Endodermal cell (in vitro differentiated cells): ENCODE data around the gene LCN12. TPM values are rescaled to one million over a fixed set of nuclear protein-coding genes. Genes with fewer than 3 reads are reported as not detected.

Source experiments
- DNase-seq: peaks from one replicate; pipeline ENCODE4 v3.0.0-alpha.2; 2017
- H3K27ac ChIP-seq: 2 replicates; pipeline ENCODE4 v1.5.1; 2013; ENCODE audit warnings: mild to moderate bottlenecking, low read depth, low read length, moderate library complexity
- H3K27me3 ChIP-seq: 2 replicates; pipeline ENCODE4 v1.6.1; 2013; ENCODE audit warnings: mild to moderate bottlenecking, low read length, moderate library complexity; ENCODE audit not compliant: insufficient read depth, control insufficient read depth, poor library complexity, severe bottlenecking
- H3K36me3 ChIP-seq: 2 replicates; pipeline ENCODE4 v1.7.0; 2013; ENCODE audit warnings: mild to moderate bottlenecking, low read length, moderate library complexity; ENCODE audit not compliant: control insufficient read depth, insufficient read depth
- H3K4me1 ChIP-seq: one replicate; pipeline ENCODE4 v1.7.0; 2013; ENCODE audit warnings: low read length; ENCODE audit not compliant: control insufficient read depth, insufficient read depth
- H3K4me3 ChIP-seq: 2 replicates; pipeline ENCODE4 v1.5.1; 2013; ENCODE audit warnings: mild to moderate bottlenecking, low read length, moderate library complexity
- H3K9ac ChIP-seq: 2 replicates; pipeline ENCODE4 v1.6.1; 2013; ENCODE audit warnings: mild to moderate bottlenecking, low read length, moderate library complexity; ENCODE audit not compliant: poor library complexity, severe bottlenecking; ENCODE audit errors: extremely low read depth
- H3K9me3 ChIP-seq: 2 replicates; pipeline ENCODE4 v1.6.1; 2013; ENCODE audit warnings: mild to moderate bottlenecking, low read length, moderate library complexity; ENCODE audit not compliant: control insufficient read depth
- H3K27ac Mint-ChIP-seq: 2 replicates; pipeline ENCODE4 v1.8.0; 2020; ENCODE audit warnings: mixed read lengths
- H3K27me3 Mint-ChIP-seq: 2 replicates; pipeline ENCODE4 v1.8.0; 2021; ENCODE audit warnings: mild to moderate bottlenecking, mixed read lengths; ENCODE audit not compliant: insufficient read depth
- H3K36me3 Mint-ChIP-seq: 2 replicates; pipeline ENCODE4 v1.8.0; 2020; ENCODE audit warnings: low read depth, mixed read lengths
- H3K4me1 Mint-ChIP-seq: 2 replicates; pipeline ENCODE4 v1.8.0; 2020; ENCODE audit warnings: mixed read lengths
- H3K4me3 Mint-ChIP-seq: 2 replicates; pipeline ENCODE4 v1.8.0; 2020; ENCODE audit warnings: mild to moderate bottlenecking, moderate library complexity, mixed read lengths
- H3K9me3 Mint-ChIP-seq: 2 replicates; pipeline ENCODE4 v1.8.0; 2020; ENCODE audit warnings: mild to moderate bottlenecking, mixed read lengths
- WGBS, 2 experiments: methylation state at CpG; one replicate each; pipeline versions ENCODE4 v1.1.5 to v1.1.7; 2013; ENCODE audit warnings: missing lambda C conversion rate in 2 of 2, mixed read lengths in 1 of 2; ENCODE audit not compliant: insufficient coverage in 1 of 2, insufficient read length in 1 of 2; 5-methylcytosine and 5-hydroxymethylcytosine counted together
- total RNA-seq, 2 donors: library from RNA; stranded (reverse); fragmentation: NEBNext Ultra II Directional in 1 of 2; extraction: Animal tissue kit (Norgen Biotek cat#: 25700) in 1 of 2; gene quantifications; 2 replicates in 1 of 2; 3 replicates in 1 of 2; pipeline ENCODE4 v1.2.1, GENCODE V29; 2021
- TF ChIP-seq, protein P1 (sequence below): fragments of 200-600 bp; sonication (generic); conservative IDR thresholded peaks from 2 replicates; pipeline ENCODE4 v1.5.0; 2021; ENCODE audit warnings: antibody characterized with exemption, mild to moderate bottlenecking

The LCN12 gene
- total RNA-seq, 2 donors from 2014 or later: 2.1 to 4.4 TPM

- Mint-ChIP-seq H3K4me1 (no peaks in the 10 kb centered on the region), H3K27ac (no peak overlapping the region), H3K27me3 (no peaks in the 10 kb centered on the region), H3K4me3 (no peak overlapping the region), H3K36me3 (peaks cover 42% of the 10 kb centered on the region), H3K9me3 (no peaks in the 10 kb centered on the region)
- no peak for DNase-seq
- no peaks in the 10 kb centered on the region for H3K4me1 ChIP-seq
- TF ChIP-seq, protein P1, sequence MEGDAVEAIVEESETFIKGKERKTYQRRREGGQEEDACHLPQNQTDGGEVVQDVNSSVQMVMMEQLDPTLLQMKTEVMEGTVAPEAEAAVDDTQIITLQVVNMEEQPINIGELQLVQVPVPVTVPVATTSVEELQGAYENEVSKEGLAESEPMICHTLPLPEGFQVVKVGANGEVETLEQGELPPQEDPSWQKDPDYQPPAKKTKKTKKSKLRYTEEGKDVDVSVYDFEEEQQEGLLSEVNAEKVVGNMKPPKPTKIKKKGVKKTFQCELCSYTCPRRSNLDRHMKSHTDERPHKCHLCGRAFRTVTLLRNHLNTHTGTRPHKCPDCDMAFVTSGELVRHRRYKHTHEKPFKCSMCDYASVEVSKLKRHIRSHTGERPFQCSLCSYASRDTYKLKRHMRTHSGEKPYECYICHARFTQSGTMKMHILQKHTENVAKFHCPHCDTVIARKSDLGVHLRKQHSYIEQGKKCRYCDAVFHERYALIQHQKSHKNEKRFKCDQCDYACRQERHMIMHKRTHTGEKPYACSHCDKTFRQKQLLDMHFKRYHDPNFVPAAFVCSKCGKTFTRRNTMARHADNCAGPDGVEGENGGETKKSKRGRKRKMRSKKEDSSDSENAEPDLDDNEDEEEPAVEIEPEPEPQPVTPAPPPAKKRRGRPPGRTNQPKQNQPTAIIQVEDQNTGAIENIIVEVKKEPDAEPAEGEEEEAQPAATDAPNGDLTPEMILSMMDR: no peak
- H3K9me3 ChIP-seq: no peaks in the 10 kb centered on the region
- 93 to 95% methylated on average over 14 to 19 of the region's 19 CpGs for WGBS, 2 experiments
- H3K27ac ChIP-seq: no peak overlapping the region
- H3K9ac ChIP-seq: no peak overlapping the region
- H3K4me3 ChIP-seq: no peak overlapping the region
- H3K27me3 ChIP-seq: no peaks in the 10 kb centered on the region
- peaks cover 44% of the 10 kb centered on the region for H3K36me3 ChIP-seq
These were observed 28.2 kb upstream of the LCN12 start for GRCh38 chr9:136923881-136924280.

GRCh38 chr9:136925414-136926153 is 26.5 kb upstream of the LCN12 start:
- H3K27me3 Mint-ChIP-seq: no peaks in the 10 kb centered on the region
- no peak overlapping the region for H3K9ac ChIP-seq

DNA sequence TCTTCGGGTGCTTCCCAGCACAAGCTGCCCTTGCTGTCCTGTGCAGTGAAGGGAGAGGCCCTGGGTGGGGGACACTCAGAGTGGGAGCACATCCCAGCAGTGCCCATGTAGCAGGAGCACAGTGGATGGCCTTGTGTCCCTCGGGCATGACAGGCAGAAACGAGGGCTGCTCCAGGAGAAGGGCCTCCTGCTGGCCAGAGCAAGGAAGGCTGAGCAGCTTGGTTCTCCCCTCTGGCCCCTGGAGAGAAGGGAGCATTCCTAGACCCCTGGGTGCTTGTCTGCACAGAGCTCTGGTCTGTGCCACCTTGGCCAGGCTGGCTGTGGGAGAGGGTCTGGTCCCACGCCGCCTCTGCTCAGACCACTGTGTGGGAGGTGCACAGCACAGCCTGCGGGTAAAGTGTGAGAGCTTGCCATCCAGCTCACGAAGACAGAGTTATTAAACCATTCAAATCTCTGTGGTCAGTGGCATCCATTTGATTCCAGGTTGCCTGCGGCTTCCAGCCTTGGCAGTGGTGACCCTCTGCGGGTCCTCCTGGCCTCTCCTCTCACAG is 25.8 kb upstream of the LCN12 start:
- Histone ChIP-seq H3K36me3 (peaks cover 46% of the 10 kb centered on the region), H3K4me3 (no peak overlapping the region), H3K9ac (no peak overlapping the region), H3K9me3 (no peaks in the 10 kb centered on the region), H3K27me3 (no peaks in the 10 kb centered on the region), H3K27ac (no peak overlapping the region), H3K4me1 (no peaks in the 10 kb centered on the region)
- Mint-ChIP-seq H3K4me1 (no peaks in the 10 kb centered on the region), H3K27me3 (no peaks in the 10 kb centered on the region), H3K9me3 (no peaks in the 10 kb centered on the region), H3K4me3 (no peak overlapping the region), H3K36me3 (peaks cover 35% of the 10 kb centered on the region), H3K27ac (no peak overlapping the region)
- no peak for DNase-seq
- TF ChIP-seq, protein P1: peak; percentile 2
- 91 to 93% methylated on average over 7 to 9 of the region's 9 CpGs for WGBS, 2 experiments

More at GRCh38 chr9:136925414-136926153, 26.5 kb upstream of the LCN12 start:
- TF ChIP-seq, protein P1: peak; percentile 50
- Mint-ChIP-seq H3K36me3 (peaks cover 38% of the 10 kb centered on the region), H3K9me3 (no peaks in the 10 kb centered on the region), H3K27ac (no peak overlapping the region), H3K4me3 (no peak overlapping the region), H3K4me1 (no peaks in the 10 kb centered on the region)
- Histone ChIP-seq H3K36me3 (peaks cover 46% of the 10 kb centered on the region), H3K4me3 (no peak overlapping the region), H3K4me1 (no peaks in the 10 kb centered on the region), H3K27me3 (no peaks in the 10 kb centered on the region), H3K9me3 (no peaks in the 10 kb centered on the region), H3K27ac (no peak overlapping the region)
- DNase-seq: no peak
- 93 to 94% methylated on average over 26 to 33 of the region's 33 CpGs for WGBS, 2 experiments
